GM19043 (cell line): ENCODE results near the gene ANKRD27.

Experiments
- ATAC-seq: cut with Tn5 transposase; IDR thresholded peaks from one replicate; pipeline ENCODE4 v1.9.1; 2021; ENCODE audit warnings: low read depth; ENCODE audit not compliant: unreplicated experiment

The ANKRD27 gene

GRCh38 chr19:32691291-32691951 is 16.4 kb upstream of the ANKRD27 start, which contains the start of gene NUDT19:
NUDT19 (plus strand) TSS chr19:32691821; CDS start chr19:32691961, 140 bp downstream.
- ATAC-seq, result peak; percentile 81

DNA sequence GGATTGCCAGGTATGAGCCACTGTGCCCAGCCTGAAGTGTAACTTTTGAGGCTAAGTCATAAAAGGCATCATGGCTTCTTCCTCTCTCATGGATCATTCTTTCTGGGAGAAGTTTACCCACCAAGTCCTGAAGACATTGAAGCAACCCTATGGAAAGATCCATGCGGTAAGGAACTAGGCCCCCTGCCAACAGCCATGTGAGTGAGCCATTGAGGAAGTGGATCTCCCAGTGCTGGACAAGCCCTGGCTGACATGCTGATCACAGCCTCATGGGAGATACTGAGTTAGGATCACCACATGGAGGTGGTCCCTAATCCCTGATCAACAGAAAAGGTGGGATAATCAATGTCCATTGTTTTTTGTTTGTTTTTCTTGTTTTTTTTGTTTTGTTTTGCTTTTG is 13.3 kb upstream of the ANKRD27 start:
- ATAC-seq, result no peak

GRCh38 chr19:32687681-32688080 is 12.7 kb upstream of the ANKRD27 start:
- no peak for ATAC-seq

DNA sequence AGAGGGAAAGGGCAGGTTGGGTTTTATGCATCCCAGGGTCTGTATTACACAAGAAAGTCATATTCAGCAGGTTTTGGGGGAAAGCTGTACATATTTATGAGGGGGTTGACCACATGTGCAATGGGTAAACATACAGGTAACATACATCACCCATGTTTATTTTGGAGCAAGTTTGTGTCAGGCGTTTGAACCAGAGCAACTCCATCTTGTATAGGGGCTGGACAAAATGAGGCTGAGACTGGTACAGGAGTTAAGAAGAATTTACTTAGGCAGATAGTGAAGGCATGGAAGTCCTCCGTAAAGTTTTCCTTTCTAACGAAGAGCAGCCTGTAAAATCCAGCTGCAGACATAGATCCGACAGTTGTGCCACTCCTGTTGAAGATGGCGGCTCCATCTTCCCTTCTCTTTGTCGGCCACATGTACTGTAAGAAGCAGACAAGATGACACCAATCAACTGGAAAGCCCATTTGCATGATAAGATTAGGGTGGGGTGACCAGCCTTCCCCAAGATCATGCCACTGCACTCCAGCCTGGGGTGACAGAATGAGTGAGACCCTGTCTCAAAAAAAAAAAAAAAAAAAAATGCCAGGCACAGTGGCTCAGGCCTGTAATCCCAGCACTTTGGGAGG is 12.0 kb upstream of the ANKRD27 start:
- ATAC-seq, result no peak

DNA sequence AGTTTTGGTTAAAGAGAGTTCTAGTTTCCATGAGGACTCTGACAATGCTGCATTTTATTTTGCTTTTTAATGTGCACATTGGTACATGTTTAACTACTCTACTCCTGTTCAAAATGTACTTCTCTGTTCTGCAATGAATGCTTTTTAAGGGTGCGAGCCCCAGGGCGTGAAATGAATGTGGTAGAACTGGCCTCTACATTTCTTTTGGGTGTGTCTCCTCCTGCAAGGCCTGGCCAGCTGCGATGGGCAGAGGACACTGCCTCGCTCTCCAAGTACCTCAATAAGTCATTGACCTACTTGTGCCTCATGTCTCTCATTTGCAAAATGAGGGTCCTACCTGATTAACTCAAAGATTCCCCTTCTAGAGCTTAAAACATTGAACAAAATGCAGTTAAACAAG is 7.3 kb upstream of the ANKRD27 start:
- ATAC-seq, result no peak

DNA sequence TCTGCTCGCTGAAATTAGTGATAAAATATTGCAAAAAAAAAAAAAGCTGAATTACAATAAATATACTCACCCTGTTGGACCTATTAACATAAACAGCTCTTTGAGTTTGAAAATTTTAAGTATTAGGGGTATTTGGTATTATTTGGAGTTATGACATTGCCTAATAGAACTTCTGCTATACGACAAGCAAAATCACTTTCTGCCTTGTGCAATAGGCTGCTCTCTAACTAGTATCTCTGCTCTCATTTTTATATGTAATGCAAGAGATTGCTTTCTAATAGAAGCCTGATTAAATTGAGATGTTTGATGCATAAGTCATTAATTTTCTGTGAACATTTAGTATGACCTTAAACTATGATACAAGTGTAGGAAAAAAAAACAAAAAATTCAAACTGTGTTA is 6.0 kb upstream of the ANKRD27 start:
- ATAC-seq, result no peak

DNA sequence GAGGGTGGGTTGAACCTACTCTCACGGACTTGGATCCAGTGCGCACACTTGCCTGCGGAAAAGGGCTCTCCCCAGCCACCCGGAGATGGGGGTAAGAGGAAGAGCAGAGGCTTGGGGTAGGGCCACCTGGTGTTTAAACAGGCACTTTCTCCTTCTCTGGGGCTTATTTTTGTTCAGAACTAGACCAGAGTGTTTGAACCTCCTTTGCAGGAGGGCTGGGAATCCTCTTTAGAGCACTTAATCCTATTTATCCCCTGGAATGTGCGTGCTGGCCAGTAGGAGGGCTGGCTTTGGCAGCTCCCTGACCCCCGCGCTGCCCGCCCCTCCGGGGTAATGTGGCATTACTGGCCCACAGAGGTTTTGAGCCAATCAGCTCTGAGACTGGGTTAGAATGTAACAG is 2.7 kb upstream of the ANKRD27 start:
- ATAC-seq, result no peak

- ATAC-seq, result no peak
Measured at GRCh38 chr19:32676895-32677359, 1.9 kb upstream of the ANKRD27 start.

DNA sequence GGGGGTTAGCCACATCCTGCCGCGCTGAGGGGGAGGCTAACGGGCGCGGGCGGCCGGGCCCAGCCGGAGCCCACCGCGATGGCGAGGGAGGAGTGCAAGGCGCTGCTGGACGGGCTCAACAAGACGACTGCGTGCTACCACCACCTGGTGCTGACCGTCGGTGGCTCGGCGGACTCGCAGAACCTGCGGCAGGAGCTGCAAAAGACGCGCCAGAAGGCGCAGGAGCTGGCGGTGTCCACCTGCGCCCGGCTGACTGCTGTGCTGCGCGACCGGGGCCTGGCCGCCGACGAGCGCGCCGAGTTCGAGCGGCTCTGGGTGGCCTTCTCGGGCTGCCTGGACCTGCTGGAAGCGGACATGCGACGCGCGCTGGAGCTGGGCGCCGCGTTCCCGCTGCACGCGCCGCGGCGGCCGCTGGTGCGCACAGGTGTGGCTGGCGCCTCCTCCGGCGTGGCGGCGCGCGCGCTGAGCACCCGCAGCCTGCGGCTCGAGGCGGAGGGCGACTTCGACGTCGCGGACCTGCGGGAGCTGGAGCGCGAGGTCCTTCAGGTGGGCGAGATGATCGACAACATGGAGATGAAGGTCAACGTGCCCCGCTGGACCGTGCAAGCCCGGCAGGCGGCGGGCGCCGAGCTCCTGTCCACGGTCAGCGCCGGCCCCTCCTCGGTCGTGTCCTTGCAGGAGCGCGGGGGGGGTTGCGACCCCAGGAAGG is 1.4 kb upstream of the ANKRD27 start:
- ATAC-seq, result no peak

- no peak for ATAC-seq
Measured at GRCh38 chr19:32675720-32676185, 773 bp upstream of the ANKRD27 start, which contains the start of gene RGS9BP. RGS9BP (plus strand) TSS chr19:32675848; CDS start chr19:32676264, 416 bp downstream.

DNA sequence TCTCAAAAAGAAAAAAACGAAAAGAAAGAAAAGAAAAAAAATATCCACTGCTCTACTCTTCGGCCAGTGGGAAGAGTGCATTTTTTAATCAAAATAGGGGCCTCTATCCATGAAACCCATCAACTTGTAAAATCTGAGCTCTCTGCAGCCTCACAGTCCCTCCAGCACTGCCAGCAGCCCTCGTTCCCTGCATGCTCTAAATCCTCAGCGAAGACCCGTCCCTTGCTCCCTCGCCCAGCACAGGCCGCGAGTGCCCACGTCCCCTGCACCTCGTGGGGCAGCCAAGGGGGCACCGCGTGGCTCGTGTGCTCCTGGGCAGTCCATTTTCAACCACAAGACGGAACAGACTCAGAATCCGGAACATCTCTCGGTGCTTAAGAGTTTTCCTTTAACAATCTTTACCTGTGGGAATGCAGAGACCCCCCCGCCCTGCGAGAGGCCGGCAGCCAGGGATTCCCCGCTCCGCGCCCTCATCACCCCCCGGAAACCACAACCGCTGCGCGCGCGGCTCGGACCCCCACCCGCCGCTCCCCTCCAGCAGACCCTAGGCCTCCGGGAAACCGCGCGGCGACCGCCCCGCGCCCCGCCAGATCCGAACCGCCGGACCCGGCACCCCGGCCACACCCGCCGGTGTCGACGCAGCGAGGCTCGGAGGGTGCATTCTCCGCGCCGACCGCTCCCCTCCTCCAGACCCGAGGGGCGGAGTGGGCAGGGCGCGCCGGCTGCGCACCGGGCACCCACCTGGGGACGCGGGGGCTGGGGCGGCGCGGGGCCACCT is 638 bp downstream of the ANKRD27 start:
- no peak for ATAC-seq

GRCh38 chr19:32673573-32673972 is 1.4 kb downstream of the ANKRD27 start:
- no peak for ATAC-seq

DNA sequence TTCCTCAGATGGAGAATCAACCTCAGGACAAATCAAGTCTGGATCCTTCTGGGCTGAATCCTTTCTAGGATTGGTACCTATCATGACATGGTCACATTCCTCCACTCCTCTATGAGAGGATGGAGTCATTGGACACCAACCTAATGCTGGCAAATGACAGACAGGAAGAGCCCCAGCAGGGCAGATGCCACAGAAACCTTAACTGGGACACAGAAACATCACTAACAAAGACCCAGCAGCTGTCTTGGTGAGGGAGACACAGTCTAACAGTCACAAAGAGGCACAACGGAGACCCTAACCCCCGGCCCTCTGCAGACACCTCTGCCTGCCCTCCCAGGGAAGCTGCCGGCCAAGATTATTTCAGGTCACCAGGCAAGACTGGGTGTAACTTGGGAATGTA is 2.1 kb downstream of the ANKRD27 start:
- ATAC-seq, result no peak

DNA sequence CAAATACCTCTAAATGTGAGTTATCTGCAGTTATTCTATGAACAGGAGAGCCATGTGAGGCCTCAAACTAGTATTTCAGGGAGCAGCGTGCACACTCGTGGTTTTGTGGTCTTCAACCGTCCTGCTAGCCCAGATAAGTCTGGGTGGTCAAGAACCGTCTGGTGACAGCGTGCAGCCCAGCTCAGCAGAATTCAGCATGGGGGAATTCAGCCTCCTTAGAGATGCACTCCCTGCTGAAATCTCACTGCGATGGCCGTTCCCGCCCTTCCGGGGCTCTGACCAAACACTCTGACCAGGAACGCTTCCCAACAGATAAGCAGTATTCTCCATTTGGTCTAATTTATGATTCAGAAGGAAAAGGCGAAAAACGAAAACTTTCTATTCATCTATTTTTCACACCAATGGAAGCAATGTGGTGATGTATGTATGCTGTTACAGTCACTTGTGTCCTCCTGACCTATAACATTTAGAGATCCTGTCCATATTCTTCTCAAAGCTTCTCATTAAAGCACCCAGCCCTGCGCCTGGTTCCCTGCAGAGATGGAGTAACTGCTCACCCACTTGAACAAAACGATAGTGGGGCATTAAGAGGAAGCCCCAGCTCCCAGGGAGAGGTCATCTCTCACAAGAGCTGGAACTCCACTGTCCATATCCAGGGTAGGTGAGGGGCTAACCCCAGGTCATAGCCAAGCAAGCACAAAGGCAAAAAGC is 2.9 kb downstream of the ANKRD27 start:
- ATAC-seq, result no peak

GRCh38 chr19:32669310-32669709 is 5.7 kb downstream of the ANKRD27 start:
- no peak for ATAC-seq

- no peak for ATAC-seq
Measured at GRCh38 chr19:32666084-32666483, 8.9 kb downstream of the ANKRD27 start.

DNA sequence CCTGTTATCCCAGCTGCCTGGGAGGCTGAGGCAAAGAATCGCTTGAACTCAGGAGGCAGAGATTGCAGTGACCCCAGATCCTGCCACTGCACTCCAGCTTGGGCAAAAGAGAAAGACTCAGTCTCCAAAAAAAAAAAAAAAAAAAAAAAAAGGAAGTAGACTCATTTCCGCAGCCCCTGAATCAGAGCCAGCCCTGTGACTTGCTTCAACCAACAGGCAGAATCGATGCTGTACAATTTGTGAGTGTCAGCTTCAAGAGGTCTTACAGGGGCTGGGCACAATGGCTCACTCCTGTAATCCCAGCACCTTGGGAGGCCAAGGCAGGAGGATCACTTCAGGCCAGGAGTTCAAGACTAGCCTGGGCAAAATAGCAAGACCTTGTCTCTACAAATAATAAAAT is 12.8 kb downstream of the ANKRD27 start:
- no peak for ATAC-seq

DNA sequence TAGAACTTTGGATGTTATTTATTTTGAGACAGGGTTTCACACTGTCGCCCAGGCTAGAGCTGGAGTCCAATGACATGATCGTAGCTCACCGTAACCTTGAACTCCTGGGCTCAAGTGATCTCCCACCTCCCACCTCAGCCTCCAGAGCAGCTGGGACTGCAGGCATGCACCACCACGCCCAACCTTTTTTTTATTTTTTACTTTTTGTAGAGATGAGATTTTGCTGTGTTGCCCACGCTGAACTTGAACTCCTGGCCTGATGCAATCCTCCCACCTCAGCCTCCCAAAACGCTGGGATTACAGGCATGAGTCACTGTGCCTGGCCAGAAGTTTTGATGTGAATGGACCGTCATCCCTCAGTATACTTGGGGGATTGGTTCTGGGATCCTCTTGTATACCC is 13.7 kb downstream of the ANKRD27 start:
- no peak for ATAC-seq

DNA sequence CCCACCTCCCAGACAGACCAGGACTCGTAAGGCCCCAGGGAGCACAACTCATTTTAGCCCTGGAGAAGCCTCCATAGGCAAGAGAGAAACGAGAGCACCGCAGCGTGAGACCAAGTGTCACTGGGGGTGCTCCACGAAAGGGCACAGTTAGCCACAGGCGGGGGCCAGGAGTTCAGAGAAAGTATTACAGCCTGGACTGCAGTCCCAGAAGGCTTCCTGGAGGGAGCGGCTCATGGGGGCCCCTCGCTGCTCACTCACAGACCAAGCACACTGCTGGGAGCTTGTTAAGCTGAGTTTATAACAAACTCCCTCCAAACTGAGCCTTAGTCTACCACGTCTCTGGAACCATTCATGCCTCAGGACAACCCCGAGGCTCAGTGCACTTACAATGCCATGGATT is 16.5 kb downstream of the ANKRD27 start:
- no peak for ATAC-seq

GRCh38 chr19:32658075-32658474 is 16.9 kb downstream of the ANKRD27 start:
- no peak for ATAC-seq
